Measurements from ENCODE around the gene PHB1.
"Not testable (repeated sequence)": the region's sequence is repeated elsewhere in the genome, so short reads cannot be mapped to it uniquely, and the experiment has no call there.

The PHB1 gene

DNA sequence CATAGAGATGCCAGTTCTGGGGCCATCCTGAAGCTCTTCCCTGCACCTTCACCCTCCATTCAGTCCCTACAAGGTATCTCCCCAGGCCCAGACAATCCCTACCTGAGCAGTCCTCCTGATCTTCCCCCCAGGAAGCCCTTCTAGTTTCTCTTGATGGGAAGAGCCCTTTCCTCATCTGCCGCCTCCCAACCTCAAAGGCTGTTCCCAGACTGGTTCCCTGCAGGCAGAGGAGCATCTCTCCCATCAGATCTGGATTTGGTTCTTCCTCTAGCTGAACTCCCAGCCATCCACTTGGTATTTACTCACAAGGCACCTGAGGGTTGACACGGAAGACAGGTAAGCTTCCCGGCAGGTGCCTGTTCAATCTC is 24.6 kb upstream of the PHB1 start:
- no peak for DNase-seq

DNA sequence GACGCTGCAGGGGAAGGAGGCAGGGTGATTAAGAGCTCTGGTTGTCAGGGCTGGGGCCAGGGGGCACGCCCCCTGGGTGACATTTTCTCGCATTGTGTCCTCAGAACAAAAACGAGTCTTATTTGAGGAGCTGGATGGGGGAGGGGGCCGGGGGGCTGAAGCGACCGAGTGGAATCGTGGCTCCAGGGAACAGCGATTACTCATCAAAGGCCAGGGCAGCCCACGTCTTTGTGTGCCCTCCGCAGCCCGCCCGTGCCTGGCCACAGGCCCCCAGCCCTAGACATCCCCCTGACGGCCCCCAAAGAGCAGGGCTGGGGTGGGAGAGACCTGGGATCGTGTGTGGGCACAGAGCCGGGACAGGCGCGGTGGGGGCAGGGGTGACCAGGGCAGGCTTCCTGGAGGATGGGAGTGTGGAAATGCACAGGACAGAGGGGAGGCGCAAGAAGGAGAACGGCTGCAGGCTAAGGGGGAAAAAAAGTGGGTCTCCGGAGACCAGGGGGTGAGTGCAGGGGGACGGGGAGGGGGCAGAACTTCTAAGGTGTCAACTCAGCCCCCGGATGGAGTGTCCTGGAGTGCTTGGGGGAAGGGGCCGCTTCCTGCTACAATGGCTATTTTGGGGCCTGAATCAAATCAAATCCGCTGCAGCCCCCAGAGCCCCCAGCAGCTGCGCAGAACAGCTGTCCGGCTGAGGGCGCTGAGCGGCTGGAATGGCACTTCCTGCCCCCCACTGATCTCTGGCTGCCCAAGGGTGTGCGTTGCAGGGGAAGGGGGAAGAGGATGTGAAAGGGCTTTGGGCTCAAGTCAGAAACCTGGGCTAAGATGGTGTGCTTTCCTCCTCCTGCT is 24.0 kb upstream of the PHB1 start:
- peak; percentile 65 for DNase-seq

DNA sequence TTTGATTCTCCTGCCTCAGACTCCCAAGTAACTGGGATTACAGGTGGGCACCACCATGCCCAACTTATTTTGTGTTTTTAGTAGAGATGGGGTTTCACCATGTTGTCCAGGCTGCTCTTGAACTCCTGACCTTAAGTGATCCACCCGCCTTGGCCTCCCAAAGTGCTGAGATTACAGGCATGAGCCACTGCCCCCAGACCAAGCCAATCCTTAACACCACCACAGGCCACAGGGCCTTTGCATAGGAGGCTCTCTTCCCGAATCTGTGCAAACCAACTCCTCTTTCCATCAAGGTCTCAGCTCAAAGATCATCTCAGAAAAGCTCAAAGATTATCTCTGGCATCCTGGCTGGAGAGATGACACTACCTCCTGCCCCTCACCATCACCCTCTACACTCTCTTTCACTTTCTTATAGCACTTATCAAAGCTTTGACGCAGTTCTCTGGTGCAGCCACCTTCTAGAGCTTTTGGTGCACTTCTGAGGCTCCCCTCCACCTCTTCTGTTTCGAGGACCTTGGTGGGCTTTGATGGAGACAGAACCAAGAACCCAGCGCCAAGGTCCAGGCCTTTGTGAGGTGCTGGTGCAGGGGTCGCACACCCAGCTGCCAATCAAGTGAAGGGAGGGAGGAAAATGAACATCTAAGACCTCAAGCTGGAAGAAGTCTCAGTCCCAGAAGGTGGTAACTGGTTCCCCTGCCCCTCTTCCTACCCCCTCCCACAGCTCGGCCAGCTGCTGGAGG is 23.2 kb upstream of the PHB1 start:
- no peak for DNase-seq

DNA sequence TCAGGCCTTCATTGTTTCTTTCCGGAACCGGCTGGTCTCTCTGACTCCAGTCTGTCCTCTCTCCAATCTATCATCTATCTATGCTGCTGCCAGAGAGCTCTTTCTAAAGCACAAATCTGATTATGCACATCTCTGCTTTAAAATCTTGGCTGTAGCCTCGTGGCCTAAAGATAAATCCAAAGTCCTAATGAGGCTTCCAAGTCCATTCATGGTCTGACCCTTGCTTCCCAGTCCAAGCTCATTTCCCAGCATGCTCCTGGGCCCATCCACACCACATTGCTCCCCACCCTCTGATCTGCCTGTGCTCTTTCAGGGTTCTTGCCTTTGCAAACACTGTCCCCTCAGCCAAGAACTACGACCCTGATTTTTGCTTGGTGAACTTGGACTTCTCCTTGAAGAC is 21.5 kb upstream of the PHB1 start:
- DNase-seq: no peak

DNA sequence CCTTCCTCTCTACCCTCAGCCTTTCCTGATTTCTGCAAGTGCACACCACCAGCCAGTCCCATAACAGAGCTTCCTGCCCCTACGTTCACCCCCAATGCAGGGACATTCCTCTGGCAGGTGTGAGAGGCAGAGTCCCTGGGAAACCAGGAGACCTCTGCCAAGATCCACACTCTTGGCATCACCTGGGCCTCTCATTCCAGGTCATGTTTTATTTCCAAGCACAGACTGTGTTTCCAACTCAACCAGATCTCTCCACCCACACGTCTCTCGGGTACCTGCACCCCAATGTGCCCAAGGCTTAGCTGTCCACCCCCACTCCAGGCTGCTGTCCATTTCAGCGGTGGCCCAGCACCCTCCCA is 21.0 kb upstream of the PHB1 start:
- DNase-seq: no peak

DNA sequence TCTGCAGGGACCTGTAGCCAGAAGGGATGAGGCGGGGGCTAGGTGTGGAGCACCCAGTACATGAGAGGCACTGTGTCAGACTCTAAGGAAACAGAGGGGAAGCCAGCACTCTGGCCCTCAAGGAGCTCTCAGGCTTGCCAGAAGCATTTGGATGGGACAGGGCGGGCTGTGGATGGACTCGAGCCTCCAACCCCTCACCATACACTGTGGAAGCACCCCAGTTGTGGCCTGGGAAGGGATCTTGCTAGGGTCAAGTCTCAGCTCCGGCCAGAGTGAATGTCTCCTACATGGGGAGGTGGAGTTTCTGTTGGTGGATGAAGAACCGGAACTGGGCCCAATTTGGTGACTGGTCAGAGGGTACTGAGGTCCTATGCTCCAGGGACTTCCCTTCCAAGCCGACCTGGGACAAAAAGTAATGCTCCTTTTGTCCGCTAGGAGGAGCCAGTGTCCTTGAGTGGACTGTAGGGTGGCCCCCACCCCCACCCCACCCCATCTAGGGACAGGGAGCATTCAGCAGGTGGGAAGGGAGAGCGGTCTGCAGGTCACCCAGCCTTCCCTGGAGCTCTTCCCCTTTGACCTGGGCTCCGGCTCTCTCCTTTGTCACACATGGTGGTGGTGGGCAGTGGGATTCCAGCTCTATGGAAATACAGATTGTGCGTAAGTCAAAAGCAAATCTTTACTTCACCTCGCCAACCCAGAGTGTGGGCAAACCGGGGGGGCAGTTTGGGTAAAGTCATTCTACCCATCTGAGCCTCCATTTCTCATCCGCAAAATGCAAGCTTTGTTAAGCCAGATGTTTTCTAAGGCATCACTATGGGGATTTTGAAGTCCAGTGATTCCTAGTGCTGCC is 20.4 kb upstream of the PHB1 start:
- DNase-seq: no peak

DNA sequence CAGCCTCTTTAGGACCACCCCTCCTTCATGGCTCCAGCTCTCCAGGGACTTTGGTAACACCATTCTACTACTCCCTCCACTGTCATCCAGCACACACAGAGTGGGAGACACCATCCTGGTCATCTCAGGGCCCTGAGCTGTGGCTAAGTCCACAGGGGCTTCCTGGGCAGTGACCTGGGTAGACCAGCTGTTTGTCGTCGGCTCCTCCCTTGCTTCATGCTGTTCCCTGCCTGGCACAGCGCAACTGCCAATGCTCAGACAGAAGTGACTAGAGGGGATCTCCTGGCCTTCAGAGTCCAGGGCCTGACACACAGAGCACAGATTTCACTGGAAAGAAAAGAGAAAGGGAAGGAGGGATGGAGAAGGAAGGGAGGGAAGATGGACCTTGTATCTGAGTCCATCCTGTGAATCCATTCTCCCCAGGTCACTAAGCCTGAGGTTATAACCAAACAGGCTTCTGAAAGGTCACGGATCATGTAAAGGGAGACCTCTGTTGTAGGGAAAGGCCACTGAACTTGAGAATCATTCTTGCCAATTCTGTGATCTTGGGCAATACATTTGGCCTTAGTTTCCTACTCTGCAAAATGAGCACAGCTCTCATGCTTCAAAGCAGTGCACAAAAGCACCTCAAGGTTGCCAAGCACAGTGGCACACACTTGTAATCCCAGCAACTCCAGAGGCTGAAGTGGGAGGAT is 18.5 kb upstream of the PHB1 start:
- no peak for DNase-seq

DNA sequence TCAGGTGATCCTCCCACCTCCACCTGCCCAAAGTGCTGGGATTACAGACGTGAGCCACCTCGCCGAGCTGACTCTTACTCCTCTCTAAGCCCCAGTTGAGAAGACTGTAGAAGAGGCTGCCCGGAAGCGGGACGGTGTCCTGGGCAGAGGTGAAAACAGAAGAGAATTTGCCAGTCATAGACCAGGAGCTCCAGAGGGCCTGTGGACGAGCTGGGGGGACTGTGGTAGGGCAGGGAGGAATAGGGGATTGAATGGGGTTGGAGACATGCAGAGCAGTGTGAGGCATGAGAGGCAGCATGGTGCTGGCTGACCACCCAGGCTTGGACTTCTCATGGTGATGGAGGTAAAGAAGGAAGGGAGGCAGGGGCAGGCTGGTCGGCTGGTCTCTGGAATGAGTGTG is 17.1 kb upstream of the PHB1 start:
- no peak for DNase-seq

DNA sequence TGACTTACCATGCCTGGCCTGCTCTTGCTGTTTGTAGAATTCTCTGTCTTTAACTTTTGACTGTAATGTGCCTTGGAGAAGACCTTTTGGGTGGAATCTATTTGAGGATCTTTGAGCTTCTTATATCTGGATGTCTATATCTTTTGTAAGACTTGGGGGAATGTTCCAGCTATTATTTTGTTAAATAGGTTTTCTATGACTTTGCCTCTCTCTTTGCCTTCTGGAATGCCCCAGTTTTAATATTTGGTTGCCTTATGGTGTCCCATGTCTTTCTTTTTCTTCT is 10.3 kb upstream of the PHB1 start:
- DNase-seq: no peak

DNA sequence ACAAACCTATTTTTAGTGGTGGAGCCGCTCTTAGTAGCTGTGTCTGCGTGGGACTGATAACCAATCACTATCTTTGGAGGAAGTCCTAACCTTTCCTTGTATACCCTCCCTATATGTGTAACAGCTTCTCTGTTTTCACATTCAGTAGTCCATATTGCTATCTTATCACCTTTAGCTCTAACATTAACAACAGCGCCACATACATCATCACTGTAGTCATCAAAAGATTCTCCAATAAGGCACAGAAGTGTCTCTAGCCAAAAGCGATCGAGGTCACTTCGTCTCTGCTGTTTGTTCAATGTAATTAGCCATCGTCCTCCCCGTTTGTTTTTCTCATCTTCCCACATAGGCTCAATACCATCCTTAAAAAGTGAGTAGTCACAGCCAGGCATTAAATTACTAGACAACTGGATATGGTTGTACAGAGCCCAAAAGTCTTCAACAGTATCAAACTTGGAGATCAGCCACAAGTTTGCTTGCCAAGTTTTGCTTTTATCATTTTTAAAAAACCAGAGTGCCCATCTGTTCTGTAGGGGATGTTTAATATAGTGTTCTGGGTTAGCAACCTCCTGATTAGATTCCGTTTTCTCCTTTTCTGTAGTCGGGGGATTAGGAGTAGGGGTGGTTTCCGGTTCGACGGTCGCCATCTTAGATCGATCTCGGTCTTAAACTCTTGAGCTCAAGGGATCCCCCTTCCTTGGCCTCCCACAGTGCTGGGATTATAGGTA is 9.8 kb upstream of the PHB1 start:
- DNase-seq: not testable (repeated sequence)

DNA sequence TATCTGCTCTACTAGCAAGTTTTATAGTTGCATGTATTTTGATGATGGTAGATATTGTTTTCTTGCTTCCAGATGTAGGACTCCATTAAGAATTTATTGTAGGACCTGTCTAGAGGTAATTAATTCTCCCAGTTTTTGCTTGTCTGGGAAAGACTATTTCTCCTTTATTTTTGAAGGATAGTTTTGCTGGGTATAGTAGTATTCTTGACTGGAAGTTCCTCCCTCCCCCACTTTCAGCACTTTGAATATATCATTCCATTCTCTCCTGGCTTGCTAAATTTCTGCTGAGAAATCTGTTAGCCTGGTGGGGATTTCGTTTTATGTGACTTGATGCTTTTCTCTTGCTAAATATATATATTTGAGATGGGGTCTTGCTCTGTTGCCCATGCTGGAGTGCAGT is 8.0 kb upstream of the PHB1 start:
- DNase-seq: no peak

DNA sequence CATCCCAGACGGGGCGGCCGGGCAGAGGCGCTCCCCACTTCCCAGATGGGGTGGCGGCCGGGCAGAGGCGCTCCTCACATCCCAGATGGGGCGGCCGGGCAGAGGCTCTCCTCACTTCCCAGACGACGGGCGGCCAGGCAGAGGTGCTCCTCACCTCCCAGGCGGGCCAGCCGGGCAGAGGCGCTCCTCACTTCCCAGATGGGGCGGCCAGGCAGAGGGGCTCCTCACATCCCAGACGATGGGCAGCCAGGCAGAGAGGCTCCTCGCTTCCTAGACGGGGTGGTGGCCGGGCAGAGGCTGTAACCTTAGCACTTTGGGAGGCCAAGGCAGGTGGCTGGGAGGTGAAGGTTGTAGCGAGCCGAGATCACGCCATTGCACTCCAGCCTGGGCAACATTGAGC is 5.1 kb upstream of the PHB1 start:
- not testable (repeated sequence) for DNase-seq

DNA sequence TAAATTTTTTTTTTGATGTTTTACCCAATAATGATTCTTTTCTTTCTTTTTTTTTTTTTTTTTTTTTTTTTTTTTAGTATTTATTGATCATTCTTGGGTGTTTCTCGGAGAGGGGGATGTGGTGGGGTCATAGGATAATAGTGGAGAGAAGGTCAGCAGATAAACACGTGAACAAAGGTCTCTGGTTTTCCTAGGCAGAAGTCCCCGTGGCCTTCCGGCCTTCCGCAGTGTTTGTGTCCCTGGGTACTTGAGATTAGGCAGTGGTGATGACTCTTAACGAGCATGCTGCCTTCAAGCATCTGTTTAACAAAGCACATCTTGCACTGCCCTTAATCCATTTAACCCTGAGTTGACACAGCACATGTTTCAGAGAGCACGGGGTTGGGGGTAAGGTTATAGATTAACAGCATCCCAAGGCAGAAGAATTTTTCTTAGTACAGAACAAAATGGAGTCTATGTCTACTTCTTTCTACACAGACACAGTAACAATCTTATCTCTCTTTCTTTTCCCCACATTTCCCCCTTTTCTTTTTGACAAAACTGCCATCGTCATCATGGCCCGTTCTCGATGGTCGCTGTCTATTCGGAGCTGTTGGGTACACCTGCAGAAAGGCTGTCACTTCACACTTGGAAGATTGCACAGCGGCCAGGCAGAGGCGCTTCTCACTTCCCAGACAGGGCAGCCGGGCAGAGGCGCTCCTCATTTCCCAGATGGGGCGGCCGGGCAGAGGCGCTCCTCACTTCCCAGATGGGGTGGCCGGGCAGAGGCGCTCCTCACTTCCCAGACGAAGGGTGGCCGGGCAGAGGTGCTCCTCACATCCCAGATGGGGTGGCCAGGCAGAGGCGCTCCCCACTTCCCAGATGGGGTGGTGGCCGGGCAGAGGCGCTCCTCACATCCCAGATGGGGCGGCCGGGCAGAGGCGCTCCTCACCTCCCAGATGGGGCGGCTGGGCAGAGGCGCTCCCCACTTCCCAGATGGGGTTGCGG is 4.4 kb upstream of the PHB1 start:
- DNase-seq: not testable (repeated sequence)

DNA sequence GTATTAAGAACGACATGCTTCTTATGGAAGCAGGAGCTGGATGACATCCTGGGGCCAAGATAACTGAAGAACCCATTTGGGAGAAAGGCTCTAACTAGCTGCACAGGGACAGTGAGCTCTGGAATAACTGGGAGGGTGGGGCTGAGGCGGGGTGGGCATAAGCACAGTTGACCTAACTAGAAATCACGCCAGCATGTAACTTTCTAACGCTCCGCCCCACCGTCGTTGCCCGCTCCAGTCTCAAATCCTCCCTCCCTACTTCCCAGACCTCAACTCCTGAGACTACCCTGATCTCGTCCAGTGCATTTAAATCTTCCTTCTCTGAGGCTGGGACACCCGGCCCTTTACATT is 436 bp downstream of the PHB1 start:
- DNase-seq: no peak

DNA sequence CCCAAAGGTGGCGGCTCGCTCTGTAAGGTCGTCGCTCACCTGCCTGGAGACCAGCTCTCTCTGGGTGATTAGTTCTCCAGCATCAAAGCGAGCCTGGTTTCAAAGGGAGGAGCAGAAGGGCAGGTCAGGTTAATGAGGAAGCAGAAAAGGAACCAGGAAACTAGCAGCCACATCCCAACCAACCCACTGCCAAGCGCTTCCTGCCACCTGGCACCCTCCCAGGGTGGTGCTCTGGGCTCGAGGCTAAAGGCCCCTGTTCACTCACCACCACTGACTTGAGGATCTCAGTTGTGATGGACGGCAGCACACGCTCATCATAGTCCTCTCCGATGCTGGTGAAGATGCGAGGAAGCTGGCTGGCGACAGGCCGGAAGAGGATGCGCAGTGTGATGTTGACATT is 5.6 kb downstream of the PHB1 start:
- DNase-seq: no peak

DNA sequence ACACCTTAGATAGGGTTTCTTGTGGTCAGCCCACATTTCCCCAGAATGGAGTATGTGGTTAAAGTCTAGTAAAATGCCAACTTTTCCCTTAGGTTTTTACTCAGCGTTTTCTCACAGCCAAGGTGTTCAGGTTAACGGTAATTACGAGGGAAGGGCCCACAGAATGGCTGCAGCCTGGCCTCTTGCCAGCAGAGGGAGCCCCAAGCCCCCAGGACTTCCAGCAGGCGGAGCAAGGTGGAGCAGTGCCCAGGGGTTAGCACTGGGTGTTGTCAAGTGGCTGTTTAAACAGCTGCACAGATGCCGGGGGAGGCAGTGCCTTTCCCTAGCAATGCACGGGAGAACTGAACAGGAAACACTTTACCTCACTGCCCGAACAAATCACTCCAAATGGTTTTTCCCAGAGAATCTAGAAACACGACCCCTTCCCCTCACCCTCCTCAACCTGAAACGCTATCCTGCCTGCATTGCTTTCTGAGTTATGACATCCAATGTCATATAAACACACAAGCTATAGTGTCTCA is 6.6 kb downstream of the PHB1 start:
- peak; percentile 82 for DNase-seq

DNA sequence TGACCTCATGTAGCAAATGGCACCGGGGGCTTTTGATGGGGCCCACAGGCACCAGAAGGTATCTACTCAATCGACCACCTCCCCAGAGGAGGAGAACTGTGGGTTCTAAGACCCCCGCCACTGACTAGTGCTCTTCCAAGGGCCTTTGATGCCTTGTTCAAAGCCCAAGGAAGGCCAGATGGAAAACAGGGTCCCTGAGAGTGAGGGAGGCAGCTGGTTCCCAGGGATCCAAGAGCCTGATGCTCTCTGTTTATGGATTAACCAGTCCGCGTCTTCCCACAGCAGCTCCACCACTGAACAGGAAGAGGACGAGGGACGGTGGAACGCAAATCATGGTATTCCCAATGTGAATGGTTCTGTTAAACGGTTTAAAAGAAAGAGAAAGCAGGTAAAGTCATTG is 7.6 kb downstream of the PHB1 start:
- DNase-seq: peak; percentile 45

DNA sequence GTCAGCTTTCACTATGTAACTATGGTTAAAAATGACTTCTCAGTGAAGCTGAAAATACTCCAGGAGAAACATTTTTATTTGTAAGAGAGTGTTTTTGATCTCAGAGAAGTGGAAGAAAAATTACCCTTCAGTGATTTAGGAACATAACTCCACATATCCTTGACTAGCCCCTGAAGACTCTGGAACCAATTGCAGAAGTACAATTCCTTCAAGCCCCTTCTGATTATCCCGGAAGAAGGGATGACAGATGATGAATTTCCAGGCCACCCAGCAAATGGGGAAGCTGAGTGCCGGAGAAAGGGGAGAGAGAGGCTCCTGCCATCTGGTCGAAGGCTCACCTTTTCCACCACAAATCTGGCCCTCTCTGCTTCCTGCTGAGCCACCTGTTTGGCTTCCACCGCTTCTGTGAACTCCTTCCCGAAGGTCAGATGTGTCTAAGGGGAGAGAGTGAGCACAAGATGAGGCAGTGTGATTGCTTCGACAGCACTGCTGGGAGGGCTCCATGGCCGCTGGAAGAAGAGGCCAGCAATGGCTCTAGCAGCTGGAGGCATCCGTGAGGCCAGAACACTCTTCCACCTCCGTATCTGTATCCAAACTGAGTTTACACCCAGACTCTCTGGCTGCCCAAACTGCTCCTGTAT is 8.1 kb downstream of the PHB1 start:
- peak; percentile 86 for DNase-seq

DNA sequence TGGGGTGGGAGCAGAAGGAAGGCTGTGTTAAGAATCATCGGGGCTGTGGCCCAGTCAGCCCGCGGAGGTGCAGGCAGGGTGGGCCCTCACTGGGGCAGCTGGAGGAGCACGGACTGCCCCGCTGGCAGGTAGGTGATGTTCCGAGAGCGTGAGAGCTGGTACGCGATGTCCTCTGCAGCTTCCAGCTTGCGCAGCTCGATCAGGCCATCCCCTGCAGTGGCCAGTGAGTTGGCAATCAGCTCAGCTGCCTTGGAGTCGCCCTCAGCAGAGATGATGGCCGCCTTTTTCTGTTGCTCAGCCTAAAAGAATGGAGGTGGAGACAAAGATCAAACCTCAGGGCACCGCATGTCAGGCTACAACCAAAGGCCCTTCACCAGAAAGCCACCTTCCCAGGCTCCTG is 9.8 kb downstream of the PHB1 start:
- DNase-seq: no peak

DNA sequence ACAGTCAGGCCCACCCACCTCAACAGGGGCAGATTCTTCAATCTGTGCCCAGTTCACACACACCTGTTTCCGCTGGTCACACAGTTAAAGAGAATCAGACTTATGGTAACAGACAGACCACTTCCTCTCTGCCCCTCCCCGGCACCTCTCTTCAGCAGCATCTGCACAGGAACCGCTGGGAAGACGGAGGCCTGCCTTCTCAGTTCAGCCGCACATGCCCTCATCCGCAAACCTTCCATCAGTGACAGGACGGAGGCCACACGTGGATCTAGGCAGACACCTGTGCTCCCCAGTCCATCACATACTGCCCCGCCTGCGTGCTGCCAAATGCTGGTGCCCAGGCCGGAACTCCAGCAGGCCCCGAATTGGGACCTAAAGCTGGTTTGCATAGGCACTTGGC is 10.3 kb downstream of the PHB1 start:
- peak; percentile 39 for DNase-seq
